ENCODE results near the gene LOX.

LOX gene

DNA sequence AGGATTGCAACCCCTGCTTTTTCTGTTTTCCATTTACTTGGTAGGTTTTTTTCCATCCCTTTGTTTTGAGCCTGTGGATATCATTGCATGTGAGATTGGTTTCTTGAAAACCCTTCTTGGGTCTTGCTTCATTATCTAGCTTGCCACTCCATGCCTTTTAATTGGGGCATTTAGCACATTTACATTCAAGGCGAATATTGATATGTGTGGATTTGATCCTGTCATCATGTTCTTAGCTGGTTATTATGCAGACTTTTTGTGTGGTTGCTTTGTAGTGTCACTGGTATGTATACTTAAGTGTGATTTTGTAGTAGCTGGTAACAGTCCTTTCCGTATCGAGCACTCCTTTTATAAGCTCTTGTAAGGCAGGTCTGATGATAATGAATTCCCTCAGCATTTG lies 26.5 kb downstream of the LOX start:
- no peak overlapping the region for H3K4me3 ChIP-seq (ENCODE audit: severe bottlenecking)
- TF ChIP-seq, protein P1, sequence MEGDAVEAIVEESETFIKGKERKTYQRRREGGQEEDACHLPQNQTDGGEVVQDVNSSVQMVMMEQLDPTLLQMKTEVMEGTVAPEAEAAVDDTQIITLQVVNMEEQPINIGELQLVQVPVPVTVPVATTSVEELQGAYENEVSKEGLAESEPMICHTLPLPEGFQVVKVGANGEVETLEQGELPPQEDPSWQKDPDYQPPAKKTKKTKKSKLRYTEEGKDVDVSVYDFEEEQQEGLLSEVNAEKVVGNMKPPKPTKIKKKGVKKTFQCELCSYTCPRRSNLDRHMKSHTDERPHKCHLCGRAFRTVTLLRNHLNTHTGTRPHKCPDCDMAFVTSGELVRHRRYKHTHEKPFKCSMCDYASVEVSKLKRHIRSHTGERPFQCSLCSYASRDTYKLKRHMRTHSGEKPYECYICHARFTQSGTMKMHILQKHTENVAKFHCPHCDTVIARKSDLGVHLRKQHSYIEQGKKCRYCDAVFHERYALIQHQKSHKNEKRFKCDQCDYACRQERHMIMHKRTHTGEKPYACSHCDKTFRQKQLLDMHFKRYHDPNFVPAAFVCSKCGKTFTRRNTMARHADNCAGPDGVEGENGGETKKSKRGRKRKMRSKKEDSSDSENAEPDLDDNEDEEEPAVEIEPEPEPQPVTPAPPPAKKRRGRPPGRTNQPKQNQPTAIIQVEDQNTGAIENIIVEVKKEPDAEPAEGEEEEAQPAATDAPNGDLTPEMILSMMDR (IDR thresholded peaks at IDR 0.05; ENCODE audit: poor library complexity, severe bottlenecking) = no peak
- H3K4me1 ChIP-seq (ENCODE audit: insufficient read depth, poor library complexity, severe bottlenecking) = no peaks in the 10 kb centered on the region
- no peak for DNase-seq (ENCODE audit: low spot score)
- ATAC-seq (ENCODE audit: low read depth) = no peak
- no peaks in the 10 kb centered on the region for H3K36me3 ChIP-seq (ENCODE audit: low read depth)
- no peaks in the 10 kb centered on the region for H3K9me3 ChIP-seq (ENCODE audit: severe bottlenecking)
- H3K27me3 ChIP-seq (ENCODE audit: insufficient read depth, poor library complexity, severe bottlenecking) = no peaks in the 10 kb centered on the region
- no peak overlapping the region for H3K27ac ChIP-seq (ENCODE audit: poor library complexity, severe bottlenecking)

DNA sequence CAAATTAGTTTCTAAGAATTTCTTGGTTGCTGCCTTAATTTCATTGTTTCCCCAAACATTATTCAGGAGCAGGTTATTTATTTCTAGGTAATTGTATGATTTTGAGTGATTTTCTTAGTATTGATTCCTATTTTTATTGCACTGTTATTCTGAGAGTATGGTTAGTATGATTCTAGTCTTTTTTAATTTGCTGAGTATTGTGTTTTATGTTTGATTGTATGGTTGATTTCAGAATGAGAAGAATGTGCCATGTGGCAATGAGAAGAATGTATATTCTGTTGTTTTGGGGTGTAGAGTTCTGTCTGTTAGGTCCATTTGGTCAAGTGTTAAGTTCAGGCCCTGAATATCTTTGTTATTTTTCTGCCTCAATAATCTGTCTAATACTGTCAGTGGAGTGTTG lies 27.1 kb downstream of the LOX start:
- no peak overlapping the region for H3K4me3 ChIP-seq (ENCODE audit: severe bottlenecking)
- ATAC-seq (ENCODE audit: low read depth) = no peak

DNA sequence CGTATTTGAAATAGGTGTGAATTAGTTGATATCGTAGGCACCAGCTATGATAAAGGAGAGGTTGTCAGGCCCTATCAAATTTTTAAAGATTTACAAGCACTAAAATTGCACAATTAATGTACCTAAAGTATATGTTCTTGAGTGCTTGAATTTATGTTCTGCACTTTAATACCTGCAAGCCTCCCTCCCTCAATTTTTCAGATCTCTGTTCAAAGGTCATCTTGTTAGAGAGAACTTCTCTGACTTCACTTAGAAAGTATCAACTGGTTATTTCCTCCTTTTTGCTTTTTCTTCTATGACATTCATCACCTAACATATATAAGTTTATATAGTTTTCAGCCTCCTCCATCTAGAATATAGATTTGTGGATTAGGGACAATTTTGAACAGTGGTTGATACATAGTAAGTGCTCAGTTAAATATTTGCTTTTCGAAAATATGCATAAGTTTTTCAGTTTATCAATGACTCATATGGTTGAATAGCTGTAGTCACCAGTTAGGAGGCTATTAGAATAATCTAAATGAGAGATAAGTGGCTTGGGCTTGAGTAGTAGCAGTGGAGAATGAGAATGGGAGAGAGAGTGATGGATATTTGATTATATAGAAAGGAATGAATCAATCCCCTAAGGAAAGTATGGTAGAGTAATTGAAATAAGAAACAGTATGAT lies 37.3 kb downstream of the LOX start:
- TF ChIP-seq, protein P1 (IDR thresholded peaks at IDR 0.05; ENCODE audit: poor library complexity, severe bottlenecking) = no peak
- Histone ChIP-seq H3K36me3 (ENCODE audit: low read depth) (no peaks in the 10 kb centered on the region; the same call in 1 of the 2 replicates), H3K4me3 (ENCODE audit: severe bottlenecking) (no peak overlapping the region), H3K27ac (ENCODE audit: poor library complexity, severe bottlenecking) (no peak overlapping the region), H3K4me1 (ENCODE audit: insufficient read depth, poor library complexity, severe bottlenecking) (no peaks in the 10 kb centered on the region), H3K27me3 (ENCODE audit: insufficient read depth, poor library complexity, severe bottlenecking) (no peaks in the 10 kb centered on the region), H3K9me3 (ENCODE audit: severe bottlenecking) (no peaks in the 10 kb centered on the region)
- ATAC-seq (ENCODE audit: low read depth) (no peak), DNase-seq (ENCODE audit: low spot score) (no peak)

More for the DNA sequence above, 27.1 kb downstream of the LOX start:
- TF ChIP-seq, protein P1 (IDR thresholded peaks at IDR 0.05; ENCODE audit: poor library complexity, severe bottlenecking) = no peak
- no peaks in the 10 kb centered on the region for H3K27me3 ChIP-seq (ENCODE audit: insufficient read depth, poor library complexity, severe bottlenecking)
- H3K36me3 ChIP-seq (ENCODE audit: low read depth) = no peaks in the 10 kb centered on the region
- no peak overlapping the region for H3K27ac ChIP-seq (ENCODE audit: poor library complexity, severe bottlenecking)
- H3K4me1 ChIP-seq (ENCODE audit: insufficient read depth, poor library complexity, severe bottlenecking) = no peaks in the 10 kb centered on the region
- no peaks in the 10 kb centered on the region for H3K9me3 ChIP-seq (ENCODE audit: severe bottlenecking)
- DNase-seq (ENCODE audit: low spot score) = no peak

DNA sequence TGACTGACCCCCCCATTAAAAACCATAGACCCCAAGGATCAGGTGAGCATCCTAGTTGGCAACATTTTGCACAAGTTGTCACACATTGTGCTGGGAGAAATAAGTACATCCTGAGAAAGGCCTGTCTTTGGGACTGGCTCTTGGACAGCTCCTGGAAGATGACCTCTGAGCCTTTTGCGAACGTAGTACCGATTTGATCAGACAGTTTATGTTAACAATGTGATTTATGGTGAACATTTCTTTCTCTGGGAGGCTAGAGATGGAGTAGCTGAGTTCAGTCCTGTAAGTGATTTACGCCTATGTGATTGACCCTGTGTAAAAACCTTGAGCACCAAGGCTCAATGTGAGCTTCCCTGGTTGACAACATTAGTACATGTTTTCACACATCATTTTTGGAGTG lies 41.7 kb downstream of the LOX start:
- H3K9me3 ChIP-seq (ENCODE audit: severe bottlenecking) = no peaks in the 10 kb centered on the region
- TF ChIP-seq, protein P1 (IDR thresholded peaks at IDR 0.05; ENCODE audit: poor library complexity, severe bottlenecking) = no peak
- H3K27ac ChIP-seq (ENCODE audit: poor library complexity, severe bottlenecking) = no peak overlapping the region
- ATAC-seq (ENCODE audit: low read depth) (no peak), DNase-seq (ENCODE audit: low spot score) (no peak)
- H3K36me3 ChIP-seq (ENCODE audit: low read depth) = no peaks in the 10 kb centered on the region
- no peak overlapping the region for H3K4me3 ChIP-seq (ENCODE audit: severe bottlenecking)
- H3K27me3 ChIP-seq (ENCODE audit: insufficient read depth, poor library complexity, severe bottlenecking) = no peaks in the 10 kb centered on the region
- no peaks in the 10 kb centered on the region for H3K4me1 ChIP-seq (ENCODE audit: insufficient read depth, poor library complexity, severe bottlenecking)

DNA sequence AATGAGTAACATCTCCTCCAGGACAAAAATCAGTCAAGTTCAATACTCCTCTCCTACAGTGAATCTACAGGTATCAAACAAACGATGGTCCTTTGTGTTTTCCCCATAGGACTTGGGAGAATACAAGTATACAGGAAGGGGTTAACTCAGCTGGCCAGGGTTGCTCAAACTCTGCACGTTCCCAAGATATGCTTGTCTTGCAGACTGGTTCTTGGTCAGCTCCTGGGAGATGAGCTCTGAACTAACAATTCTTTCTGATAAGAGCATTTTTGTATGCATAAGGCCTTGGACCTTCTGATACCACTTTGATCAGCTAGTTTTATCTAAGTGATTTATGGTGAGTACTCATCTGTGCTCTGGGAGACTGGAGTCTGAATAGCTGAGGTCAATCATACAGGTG lies 42.1 kb downstream of the LOX start:
- no peak for ATAC-seq (ENCODE audit: low read depth)
- H3K9me3 ChIP-seq (ENCODE audit: severe bottlenecking) = no peaks in the 10 kb centered on the region
- peaks cover under 1% of the 10 kb centered on the region for H3K36me3 ChIP-seq (ENCODE audit: low read depth)
- H3K4me1 ChIP-seq (ENCODE audit: insufficient read depth, poor library complexity, severe bottlenecking) = no peaks in the 10 kb centered on the region
- no peak overlapping the region for H3K27ac ChIP-seq (ENCODE audit: poor library complexity, severe bottlenecking)
- TF ChIP-seq, protein P1 (IDR thresholded peaks at IDR 0.05; ENCODE audit: poor library complexity, severe bottlenecking) = no peak
- H3K27me3 ChIP-seq (ENCODE audit: insufficient read depth, poor library complexity, severe bottlenecking) = no peaks in the 10 kb centered on the region
- H3K4me3 ChIP-seq (ENCODE audit: severe bottlenecking) = no peak overlapping the region
- DNase-seq (ENCODE audit: low spot score) = no peak

Measured in RWPE2 (cell line).